Activated T-cell treated with anti-CD3 and anti-CD28 coated beads for 1 hour (primary cell): ENCODE results near the gene BCAS3.

ENCODE experiments used
- DNase-seq: peaks from one replicate; pipeline ENCODE4 v3.0.0-alpha.2; 2020; ENCODE audit warnings: low read depth

The BCAS3 gene

DNA sequence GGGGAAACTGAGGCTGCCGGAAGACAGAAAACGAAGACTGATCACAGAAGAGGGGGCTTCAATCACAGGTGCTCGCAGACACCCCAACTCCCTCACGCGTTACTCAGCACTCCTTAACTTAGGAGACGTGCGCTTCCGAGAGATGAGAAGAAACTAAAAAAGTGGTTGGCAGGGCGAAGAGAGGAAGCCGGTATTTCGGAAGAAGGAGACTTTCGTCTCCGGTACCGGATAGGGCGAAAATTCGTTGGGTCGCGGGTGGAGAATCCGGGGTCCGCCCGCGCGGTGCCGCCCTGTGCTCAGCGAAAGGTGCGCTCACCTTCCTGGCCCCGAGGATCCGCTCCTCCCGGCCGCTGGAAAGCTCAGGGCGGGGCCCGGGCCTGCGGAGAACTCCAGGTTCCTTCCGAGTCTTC lies 721.1 kb downstream of the BCAS3 start:
- DNase-seq: no peak

DNA sequence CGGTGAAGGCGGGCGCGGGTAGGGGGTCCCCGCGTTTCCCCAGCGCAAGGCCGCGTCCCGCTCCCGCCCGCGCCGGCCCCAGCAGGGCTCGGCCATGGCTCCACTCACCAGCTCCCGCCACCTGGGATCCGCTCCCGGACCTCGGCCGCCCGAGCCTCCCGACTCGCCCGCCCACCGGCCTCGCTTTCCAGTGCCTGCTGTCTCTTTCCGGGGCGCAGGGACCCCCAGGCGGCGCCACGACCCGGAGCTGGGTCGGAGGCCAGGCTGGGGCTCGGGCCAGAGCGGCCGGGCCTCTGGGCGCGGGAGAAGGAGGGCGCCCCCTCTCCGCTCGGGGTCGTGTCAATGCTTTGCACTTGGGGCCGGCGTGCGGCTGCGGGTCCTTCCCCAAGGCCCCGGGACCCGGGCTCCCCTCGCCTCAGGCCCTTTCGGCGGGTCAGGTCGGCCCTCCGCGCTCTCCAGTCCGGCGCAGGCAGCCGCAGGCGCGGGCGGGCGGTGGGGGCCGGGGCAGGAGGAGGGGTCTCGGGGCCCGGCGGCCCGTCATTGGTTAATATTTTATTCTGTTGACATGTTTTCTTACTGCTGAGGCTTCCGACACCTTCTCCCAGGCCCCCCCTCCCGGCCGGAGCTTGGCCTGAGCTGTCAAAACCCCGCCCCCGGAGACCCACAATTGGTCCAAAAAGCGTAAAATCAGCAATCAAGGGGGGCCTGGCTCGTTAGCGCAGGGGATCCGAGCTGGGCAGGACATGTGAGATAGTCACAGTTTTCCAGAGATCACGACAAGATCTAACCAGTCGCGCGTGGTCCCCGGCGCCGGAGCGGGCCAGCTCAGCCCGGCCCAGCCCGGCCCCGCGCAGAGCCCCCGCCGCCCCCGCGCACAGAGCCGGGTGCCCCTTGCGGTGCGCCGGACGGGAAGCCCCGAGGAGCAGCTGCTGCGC lies 721.7 kb downstream of the BCAS3 start, which contains the start of gene TBX2:
Gene TBX2, plus strand, starts transcription at position 713 of the 935 bp plus-strand sequence. CDS start 334 bp downstream, outside the sequence.
- DNase-seq: no peak

DNA sequence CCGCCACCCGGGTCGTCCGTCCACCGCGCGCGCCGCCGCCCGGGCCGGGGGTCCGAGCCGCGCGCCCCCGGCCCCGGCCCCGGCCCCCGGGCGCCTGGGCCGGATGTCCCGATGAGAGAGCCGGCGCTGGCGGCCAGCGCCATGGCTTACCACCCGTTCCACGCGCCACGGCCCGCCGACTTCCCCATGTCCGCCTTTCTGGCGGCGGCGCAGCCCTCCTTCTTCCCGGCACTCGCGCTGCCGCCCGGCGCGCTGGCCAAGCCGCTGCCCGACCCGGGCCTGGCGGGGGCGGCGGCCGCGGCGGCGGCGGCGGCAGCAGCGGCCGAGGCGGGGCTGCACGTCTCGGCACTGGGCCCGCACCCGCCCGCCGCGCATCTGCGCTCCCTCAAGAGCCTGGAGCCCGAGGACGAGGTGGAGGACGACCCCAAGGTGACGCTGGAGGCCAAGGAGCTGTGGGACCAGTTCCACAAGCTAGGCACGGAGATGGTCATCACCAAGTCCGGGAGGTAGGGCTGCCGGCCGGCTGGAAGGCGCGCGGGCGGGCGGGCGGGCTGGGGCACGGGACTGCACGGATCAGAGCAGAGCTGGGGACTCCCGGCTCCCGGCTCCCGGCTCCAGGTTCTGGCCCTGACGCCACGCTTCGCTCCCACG lies 722.5 kb downstream of the BCAS3 start:
- no peak for DNase-seq

DNA sequence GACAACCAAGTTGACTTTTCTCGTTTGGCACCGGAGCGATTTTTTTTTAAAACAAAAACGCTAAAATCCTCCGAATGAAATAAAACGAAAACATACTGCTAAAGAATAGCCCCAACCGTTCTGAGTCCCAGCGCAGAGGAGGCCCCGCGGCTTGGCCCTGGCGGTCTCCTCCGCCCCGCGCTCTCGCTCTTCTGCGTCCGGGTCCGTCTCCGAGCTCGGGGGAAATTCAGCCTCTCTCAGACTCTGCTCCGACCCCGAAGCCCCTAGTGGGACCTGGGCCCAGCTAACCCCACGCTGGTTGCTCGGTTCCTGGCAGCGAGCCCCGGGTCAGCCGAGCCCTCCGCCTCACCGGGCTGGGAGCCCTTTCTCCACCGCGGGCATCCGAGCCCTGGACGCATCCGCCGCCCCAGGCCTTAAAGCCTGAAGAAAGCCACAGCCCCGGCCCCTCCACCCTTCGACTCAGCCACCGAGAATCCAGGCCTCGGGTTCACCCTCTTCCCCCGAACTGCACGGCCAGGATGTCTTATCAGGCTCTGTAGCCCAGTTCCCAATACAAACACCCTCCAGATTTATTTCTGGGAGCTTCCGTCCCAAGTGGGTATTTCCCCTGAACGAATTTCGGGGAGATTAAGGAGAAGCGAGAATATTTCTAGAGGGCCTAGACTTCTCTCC lies 723.2 kb downstream of the BCAS3 start:
- DNase-seq: no peak

DNA sequence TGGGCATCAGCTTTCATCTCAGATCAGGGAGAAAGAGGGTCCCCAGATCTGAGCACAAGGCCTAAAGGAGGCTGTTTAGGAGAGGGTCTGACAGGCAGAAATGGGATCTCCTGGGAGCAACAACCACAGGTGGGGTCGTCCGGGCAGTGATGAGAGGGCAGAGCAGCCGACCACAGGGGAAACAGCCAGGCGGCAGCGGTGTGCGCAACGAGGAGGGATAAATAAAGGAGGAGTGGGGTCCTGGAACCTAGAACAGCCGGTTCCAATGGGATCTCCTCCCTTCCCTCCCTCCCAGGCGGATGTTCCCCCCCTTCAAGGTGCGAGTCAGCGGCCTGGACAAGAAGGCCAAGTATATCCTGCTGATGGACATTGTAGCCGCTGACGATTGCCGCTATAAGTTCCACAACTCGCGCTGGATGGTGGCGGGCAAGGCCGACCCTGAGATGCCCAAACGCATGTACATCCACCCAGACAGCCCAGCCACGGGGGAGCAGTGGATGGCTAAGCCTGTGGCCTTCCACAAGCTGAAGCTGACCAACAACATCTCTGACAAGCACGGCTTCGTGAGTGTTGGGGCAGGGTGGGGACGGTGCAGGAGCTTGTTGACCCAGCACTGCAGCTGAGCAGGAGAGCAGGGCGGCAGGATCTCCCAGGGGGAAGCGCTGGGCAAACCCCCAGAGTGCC lies 723.9 kb downstream of the BCAS3 start:
- no peak for DNase-seq

DNA sequence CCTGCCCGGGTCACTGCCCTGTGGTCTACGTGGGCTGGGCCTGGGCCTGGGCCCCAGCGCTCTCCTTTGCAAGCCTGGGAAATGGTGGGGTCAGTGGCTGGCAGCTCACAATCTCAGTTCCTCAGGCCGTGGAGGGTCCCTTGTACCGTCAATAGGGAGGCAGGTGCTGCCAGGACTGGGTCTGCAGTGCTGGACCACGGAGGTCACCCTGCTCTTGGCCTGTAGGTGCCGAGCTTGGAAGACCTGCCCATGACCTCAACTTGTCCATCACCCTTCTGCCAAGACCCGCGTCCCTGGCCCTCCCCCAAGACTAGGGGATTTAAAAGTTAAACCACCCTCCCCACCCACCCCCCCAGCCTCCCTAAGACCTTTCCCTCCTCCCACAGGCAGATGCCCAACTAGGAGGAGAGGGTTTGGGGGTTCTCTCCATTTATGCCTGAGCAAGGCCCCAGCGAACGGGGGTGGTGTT lies 724.5 kb downstream of the BCAS3 start:
- no peak for DNase-seq

DNA sequence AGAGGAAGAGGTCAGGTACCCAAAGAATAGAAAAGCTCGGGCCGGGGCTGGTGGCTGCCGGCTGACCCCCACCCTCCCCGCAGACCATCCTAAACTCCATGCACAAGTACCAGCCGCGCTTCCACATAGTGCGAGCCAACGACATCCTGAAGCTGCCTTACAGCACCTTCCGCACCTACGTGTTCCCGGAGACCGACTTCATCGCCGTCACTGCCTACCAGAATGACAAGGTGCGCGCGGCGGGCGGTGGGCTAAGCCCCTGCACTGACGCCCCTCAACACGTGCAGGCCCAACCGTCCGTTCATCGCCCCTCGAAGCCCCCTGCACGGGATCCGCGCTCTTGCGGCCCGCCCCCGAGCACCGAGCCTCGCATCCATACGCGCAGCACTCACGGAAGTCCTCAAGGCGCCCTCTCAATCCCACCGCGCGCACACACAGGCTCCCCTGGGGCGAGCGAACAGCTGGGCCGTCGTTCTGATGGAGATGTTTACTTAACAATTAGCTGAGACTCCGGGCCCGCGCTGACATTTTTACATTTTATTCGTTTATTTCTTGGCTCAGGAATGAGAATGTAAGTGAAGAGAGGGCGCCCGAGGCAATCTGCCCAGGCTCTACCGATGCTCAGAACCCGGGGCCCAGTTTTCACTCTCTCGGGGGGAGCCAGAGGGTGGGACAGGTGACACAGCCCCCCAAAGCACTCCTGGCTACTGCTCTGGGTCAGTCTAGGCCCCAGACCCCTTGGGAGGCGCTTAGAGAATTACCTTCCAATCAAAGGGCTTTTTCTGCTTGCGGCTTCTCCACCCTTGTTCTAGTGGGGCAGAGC lies 725.5 kb downstream of the BCAS3 start:
- no peak for DNase-seq

DNA sequence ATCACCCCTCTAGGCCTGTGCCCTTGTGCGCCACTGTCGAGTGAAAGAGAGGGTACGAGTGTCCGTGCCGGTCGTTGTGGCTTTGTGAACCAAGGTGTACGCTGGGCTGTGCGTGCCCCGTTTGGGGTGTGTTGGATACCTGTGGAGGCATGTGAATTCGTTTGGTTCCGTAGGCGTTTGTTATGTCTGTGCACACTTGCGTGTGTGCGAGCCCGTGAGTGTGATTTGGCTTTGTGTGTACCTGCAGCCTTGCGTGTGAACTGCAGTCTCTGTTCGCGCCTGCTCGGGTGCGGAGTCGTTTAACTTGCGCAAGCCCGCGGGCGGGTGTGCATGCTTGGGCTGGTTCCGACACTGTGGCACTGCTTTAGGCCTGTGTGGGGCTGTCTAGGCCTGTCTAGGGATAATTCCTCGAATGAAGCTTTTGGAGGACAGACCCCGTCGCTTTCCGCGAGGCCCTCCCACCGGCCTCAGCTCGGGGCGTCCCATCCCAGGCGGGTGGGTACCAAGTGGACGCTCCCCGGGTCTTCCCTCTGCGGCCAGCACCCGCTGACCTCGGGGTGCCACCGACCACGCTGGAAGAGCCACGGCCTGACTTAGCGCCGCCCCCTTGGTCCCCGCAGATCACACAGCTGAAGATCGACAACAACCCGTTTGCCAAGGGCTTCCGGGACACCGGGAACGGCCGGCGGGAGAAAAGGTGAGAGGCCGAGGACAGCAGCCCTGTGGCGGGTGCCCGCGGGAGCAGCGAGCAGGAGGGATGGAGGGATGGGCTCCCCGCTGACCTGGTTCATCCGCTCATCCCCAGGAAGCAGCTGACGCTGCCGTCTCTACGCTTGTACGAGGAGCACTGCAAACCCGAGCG lies 726.4 kb downstream of the BCAS3 start:
- no peak for DNase-seq

DNA sequence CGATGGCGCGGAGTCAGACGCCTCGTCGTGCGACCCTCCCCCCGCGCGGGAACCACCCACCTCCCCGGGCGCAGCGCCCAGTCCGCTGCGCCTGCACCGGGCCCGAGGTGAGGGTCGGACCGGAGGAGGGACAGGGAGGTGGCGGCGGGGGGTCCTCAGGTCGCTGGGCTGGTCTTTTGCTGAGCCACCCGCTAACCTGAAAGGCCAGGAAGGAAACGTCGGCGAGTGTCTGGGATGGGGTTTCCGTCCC lies 726.9 kb downstream of the BCAS3 start:
- DNase-seq: no peak

DNA sequence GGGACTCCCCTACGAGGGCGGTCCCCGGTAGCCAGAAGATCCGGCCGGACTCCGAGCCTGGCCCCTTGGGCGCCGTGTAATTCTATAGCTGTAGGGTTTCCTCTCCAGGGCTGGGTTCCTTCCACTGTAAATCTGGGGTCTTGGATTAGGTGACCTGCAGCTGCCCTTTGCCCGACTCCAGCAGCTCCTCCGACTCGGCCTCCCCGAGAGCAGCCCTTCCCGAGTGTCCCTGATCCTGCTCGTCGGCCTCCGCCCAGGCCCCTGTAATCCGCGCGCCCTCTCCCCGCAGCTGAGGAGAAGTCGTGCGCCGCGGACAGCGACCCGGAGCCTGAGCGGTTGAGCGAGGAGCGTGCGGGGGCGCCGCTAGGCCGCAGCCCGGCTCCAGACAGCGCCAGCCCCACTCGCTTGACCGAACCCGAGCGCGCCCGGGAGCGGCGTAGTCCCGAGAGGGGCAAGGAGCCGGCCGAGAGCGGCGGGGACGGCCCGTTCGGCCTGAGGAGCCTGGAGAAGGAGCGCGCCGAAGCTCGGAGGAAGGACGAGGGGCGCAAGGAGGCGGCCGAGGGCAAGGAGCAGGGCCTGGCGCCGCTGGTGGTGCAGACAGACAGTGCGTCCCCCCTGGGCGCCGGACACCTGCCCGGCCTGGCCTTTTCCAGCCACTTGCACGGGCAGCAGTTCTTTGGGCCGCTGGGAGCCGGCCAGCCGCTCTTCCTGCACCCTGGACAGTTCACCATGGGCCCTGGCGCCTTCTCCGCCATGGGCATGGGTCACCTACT lies 727.4 kb downstream of the BCAS3 start:
- no peak for DNase-seq

DNA sequence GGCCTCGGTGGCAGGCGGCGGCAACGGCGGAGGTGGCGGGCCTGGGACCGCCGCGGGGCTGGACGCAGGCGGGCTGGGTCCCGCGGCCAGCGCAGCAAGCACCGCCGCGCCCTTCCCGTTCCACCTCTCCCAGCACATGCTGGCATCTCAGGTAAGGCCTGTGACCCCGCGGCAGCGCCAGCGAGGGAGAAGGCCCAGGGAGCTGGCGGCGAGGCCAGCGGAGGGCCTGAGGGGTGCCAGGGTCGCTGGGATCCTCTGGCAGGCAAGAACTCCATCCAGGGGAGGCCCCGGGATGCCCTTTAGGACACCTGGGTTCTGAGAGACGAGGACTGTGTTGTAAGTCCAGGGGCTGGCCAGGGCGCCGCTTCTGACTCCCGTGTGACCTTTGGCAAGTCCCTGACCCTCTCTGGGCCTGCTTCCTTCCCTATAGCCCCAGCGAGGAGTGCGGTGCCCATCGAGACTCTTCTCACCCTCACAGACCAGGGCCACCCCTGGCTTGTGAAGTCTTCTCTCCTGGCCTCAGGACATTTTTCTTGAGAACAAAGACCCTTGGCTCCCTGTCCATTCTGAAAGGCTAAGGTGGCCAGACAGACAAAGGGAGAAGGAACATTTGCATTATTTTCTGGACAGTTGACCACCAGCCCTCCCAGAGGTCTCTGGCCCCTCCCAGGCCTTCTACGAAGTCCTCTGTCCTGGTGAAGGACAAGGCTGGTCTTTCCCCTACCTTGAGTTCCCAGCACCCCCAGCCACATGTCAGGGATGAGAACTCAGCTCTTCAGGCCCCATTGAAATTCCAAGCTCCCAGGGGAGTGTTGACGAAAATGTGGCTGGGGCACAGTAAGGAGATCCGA lies 728.3 kb downstream of the BCAS3 start:
- DNase-seq: no peak

DNA sequence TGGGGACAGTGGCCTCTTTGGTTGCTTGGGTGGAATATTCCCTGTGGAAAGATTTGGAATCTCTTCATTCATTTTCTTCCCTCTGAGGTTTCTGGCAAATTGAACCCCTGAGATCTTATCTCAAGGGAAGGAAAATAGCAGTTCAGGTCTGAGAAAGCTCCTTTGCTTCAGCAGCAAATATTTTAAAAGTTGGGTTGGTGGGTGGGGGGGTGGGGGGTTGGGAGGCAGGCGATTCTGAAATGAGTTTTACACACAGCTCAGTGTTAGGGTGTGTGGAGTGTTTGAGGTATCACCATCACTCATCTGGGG lies 728.8 kb downstream of the BCAS3 start:
- DNase-seq: no peak

DNA sequence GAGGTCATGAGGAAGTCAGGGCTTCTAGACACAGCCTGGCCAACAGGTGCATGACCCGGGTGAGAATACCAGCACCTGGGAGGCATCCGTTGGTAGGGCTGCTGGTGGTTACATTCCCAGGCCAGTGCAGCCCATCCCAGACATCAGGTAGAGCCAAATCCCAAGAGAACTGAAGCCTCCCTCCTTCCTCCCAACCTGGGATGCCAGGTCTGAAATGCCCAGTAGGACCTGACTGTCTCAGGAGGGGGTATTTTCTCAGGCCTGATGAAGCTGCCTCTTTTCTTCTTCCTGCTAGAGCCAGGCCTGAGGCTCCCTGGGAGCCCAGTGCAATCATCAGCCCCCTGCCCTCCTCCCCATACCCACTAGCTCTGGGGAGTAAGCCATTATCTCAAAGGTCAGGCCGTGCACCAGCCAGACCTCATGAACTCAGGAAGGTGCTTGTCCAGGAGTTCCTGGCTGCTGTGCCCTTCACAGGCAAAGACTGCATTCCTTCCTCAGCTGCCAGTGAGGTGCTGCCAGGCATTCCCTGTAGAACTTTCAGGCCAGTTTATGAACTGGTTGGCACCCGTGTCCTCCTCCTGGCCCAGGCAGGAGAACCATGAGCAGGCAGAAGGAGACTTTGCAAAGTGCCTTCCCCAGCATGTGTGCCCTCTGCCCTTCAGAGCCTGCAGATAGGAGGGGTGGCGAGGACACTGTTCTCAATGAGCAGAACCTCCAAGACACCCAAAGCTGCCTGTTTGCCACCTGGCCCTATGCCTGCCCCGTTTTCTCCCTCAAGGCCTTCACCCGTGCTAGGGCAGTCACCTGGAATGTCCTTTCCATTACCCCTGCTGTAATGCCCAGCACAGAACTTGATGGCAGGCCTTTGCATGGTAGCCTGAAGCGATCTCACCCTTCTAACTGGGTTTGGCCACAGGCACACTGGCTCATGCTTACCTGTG lies 729.6 kb downstream of the BCAS3 start:
- no peak for DNase-seq

DNA sequence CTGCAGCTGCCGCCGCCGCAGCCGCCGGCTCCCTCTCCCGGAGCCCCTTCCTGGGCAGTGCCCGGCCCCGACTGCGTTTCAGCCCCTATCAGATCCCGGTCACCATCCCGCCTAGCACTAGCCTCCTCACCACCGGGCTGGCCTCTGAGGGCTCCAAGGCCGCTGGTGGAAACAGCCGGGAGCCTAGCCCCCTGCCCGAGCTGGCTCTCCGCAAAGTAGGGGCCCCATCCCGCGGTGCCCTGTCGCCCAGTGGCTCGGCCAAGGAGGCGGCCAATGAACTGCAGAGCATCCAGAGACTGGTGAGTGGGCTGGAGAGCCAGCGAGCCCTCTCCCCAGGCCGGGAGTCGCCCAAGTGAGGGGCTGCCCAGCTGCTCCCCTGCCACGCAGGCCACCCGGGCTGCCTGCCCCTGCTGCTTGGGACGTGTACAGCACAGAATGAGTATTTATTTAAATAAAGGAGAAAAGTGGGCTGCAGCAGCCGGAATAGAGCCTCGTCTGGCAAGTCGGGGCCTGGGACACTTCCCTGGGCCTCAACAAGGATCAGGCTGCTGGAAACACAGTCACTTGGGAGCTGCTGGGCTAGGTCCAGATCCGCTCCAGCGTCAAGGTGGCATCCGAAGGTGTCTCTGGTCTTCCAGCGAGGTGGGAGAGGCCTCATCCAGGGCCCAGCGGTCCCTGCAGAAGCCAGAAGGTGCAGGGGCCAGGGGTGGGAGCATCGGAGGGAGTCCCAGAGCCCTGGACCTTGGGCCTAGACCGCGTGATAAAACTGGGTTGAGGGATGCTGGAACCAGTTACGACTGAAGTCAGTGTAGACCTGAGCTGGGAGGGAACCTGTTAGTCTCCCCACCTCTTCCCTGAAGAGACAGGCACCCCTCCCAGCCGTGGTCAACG lies 730.7 kb downstream of the BCAS3 start:
- no peak for DNase-seq

DNA sequence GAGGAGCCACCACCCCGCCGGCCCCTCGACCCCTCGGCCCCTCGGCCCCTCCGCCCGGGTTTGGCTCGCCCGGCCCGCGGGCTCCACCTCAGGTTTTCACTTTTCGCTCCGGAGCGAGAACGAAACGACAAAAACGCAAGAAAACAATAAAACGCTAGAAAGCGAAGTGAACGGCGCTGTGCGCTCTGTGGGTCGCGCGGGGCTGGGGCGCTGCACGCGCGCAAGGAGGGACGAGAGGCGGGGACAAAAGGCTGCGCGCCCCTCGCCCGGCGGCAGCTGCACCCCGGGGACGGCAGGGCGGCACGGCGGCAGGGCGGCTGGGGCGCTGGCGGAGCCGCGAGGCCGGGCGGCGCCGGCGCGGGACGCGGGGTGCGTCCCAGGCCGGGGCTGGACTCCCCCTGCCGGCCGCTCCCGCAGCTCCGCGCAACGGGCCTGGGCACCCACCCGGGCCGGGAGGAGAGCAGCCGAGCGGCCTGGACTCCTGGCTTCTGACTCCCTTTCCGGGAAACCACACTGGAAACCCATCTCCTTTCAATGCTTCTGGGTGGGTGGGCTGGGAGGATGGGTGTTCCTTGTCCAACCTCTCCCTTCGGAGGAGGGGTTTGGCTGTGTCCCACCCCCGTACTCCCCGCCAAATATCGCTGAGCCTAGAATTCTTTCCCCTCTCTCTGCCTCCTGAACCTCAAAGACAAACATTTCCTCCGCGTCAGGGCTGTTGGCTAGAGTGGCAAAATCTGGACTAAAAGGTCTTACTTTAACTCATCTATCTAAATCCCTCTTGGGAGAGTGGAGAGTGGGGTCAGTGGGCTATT lies 731.9 kb downstream of the BCAS3 start:
- DNase-seq: no peak
